Vagina (tissue), 2 donors: ENCODE results near the gene TMEM236.

Experiments used
- POLR2A ChIP-seq, 2 donors: fragments of 450-650 bp; IDR thresholded peaks; one replicate each; pipeline ENCODE4 v1.6.1; 2017; ENCODE audit warnings: antibody characterized with exemption in 2 of 2, mild to moderate bottlenecking in 2 of 2, moderate library complexity in 2 of 2
- TF ChIP-seq, protein P1 (sequence below), 3 experiments: fragments of 450-650 bp in 2 of 3; fragments of 200-600 bp in 1 of 3; sonication (generic) in 1 of 3; IDR thresholded peaks; one replicate each; pipeline ENCODE4 v1.5.1; 2017 to 2019; ENCODE audit warnings: antibody characterized with exemption in 3 of 3, mild to moderate bottlenecking in 2 of 3, moderate library complexity in 2 of 3

- TF ChIP-seq, protein P1, sequence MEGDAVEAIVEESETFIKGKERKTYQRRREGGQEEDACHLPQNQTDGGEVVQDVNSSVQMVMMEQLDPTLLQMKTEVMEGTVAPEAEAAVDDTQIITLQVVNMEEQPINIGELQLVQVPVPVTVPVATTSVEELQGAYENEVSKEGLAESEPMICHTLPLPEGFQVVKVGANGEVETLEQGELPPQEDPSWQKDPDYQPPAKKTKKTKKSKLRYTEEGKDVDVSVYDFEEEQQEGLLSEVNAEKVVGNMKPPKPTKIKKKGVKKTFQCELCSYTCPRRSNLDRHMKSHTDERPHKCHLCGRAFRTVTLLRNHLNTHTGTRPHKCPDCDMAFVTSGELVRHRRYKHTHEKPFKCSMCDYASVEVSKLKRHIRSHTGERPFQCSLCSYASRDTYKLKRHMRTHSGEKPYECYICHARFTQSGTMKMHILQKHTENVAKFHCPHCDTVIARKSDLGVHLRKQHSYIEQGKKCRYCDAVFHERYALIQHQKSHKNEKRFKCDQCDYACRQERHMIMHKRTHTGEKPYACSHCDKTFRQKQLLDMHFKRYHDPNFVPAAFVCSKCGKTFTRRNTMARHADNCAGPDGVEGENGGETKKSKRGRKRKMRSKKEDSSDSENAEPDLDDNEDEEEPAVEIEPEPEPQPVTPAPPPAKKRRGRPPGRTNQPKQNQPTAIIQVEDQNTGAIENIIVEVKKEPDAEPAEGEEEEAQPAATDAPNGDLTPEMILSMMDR (IDR thresholded peaks at IDR 0.05) = no peak
- no peak for TF ChIP-seq POLR2A (IDR thresholded peaks at IDR 0.05)
These were observed 22.4 kb upstream of the TMEM236 start for GRCh38 chr10:17729630-17730029.
